ENCODE measurements around the gene KIF18A.
A peak's percentile ranks its signal among the peaks of the same experiment; 100 is the strongest.

Gene KIF18A

DNA sequence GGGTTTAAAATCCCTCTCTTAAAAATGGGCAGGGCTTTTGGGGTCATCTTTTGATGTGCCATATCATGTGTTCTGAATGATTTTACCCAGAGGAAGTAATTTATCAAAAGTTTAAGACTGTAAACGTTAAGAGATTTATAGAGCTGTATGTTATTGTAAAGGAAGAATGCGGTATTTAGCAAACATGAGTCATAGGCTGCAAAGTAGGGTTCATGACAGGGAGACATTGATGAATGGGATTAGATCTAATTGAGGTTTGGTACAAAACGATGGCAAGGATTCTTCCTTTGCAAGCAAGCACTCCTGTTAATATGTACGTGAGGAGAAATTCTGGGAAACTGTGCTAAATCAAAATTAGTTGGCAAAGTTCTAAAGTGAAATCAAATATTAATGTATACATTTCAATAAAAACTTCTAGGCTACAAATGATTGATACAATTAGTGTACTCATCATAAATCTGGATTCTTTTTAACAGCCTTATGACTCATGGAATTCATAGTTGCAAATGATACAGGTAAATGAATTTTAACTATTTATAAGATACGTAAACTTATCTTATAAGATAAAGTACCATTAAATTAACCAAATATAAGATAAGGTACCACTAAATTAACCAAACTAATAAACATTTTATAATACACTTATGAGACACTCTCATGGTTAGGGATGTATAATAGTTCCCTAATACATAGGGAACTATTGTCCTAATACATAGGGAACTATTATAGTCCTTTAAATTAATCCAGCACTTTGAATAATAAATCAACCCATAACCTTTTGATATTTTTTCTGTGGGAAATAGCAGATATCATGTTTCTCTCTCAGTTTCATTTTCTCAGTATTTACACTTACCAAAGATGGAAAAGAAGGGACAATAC, 58.4 kb downstream of the KIF18A start:
- TF ChIP-seq, protein P1, sequence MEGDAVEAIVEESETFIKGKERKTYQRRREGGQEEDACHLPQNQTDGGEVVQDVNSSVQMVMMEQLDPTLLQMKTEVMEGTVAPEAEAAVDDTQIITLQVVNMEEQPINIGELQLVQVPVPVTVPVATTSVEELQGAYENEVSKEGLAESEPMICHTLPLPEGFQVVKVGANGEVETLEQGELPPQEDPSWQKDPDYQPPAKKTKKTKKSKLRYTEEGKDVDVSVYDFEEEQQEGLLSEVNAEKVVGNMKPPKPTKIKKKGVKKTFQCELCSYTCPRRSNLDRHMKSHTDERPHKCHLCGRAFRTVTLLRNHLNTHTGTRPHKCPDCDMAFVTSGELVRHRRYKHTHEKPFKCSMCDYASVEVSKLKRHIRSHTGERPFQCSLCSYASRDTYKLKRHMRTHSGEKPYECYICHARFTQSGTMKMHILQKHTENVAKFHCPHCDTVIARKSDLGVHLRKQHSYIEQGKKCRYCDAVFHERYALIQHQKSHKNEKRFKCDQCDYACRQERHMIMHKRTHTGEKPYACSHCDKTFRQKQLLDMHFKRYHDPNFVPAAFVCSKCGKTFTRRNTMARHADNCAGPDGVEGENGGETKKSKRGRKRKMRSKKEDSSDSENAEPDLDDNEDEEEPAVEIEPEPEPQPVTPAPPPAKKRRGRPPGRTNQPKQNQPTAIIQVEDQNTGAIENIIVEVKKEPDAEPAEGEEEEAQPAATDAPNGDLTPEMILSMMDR (IDR thresholded peaks at IDR 0.05; ENCODE audit: low read depth, low read length, missing control alignments): no peak
- peak; percentile 66 for DNase-seq (ENCODE audit: extremely low read depth, low read depth)
- H3K4me3 ChIP-seq (replicated peaks; ENCODE audit: low read depth, low read length): no peak overlapping the region

DNA sequence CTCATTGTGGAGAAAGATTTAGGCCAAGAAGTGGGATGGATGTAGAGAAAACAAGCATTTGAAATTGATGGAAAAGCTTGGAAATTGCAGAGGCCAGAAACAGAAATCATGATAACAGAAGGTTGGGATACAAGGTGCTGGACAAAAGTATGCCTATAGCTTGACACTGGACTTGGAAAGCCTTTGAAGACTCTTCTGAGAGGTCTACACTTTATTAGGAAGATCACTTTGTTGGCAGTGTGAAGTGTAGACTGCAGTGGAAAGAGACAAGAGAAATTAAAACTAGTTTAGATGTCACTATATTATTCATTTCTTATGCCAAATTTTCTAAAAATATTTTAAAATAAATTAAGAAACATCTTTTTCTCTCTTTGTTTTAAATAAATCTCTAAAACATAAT, 59.1 kb downstream of the KIF18A start:
- H3K4me3 ChIP-seq (replicated peaks; ENCODE audit: low read depth, low read length): no peak overlapping the region
- DNase-seq (ENCODE audit: extremely low read depth, low read depth): no peak
- TF ChIP-seq, protein P1 (IDR thresholded peaks at IDR 0.05; ENCODE audit: low read depth, low read length, missing control alignments): no peak

DNA sequence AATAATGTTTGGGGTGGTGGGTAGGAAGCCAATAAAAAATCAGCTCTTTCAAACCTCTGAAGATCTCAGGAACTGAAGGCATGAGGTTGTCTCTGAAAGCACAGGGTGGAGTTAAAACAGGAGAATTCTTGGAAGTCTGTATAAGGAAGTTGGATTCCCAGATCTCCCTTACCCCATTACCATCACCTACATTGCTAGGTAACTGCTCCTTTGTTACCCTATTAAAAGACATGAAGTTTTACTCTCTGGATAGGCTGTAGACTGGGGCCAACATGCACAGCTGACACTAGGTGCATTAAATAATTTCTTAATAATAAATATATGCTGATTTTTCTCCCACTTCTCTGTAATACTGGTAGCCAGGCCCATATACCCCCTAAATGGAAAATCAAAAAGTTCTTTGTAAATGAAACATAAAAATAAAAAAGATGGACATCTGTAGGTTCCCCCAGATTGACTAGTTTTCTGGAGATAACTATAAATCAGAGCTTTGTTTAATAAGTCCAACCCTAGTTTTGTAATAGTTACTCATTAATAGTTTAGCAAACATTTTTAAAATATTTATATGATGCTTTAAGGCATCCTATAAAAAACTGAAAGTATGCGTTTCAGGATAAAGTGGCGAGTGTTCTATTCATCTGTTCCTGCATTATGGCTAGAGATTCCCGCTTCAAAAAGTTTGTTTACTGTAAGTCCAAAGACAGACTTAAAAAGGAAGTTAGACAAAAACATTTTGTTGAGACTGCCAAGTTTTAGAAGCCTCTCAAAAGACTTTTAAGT, 63.8 kb downstream of the KIF18A start:
- H3K4me3 ChIP-seq (replicated peaks; ENCODE audit: low read depth, low read length): no peak overlapping the region
- TF ChIP-seq, protein P1 (IDR thresholded peaks at IDR 0.05; ENCODE audit: low read depth, low read length, missing control alignments): no peak
- no peak for DNase-seq (ENCODE audit: extremely low read depth, low read depth)

DNA sequence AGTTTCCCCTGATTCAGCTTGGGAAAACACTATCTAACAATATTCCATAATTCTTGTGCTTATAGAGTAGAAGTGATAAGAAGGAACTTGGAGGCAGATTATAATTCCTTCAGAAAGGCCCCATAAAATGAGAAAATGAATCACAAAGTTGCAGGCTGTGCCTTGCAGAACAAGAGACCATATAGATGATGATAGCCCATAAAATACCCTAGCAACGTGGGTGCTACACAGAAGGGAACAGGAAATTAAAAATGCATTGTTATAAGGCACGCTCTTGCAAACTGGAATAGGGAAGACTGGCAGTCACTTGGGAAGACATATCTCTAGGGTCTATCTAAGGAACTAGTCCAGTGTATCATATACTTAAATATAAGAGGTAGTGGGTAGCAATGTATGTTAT, 67.6 kb downstream of the KIF18A start:
- no peak overlapping the region for H3K4me3 ChIP-seq (replicated peaks; ENCODE audit: low read depth, low read length)
- TF ChIP-seq, protein P1 (IDR thresholded peaks at IDR 0.05; ENCODE audit: low read depth, low read length, missing control alignments): no peak
- no peak for DNase-seq (ENCODE audit: extremely low read depth, low read depth)

DNA sequence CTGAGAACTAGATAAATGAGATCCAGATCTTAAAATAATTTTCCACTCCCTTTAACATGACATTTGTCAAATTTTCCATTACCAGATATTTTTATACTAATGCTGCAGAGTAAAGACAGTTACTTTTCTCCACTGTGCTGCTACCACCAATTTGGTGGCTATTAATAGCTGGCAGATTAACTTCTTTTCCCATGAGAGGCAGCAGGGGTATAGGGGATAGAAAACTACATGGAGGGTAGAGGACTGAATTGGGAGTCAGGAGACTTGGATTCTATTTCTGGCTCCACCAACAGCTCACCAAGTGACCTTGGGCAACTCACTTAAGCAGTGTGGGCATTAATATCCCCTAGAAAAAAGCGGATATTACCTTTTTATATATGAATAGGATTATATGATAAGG, 69.2 kb downstream of the KIF18A start:
- no peak for DNase-seq (ENCODE audit: extremely low read depth, low read depth)
- TF ChIP-seq, protein P1 (IDR thresholded peaks at IDR 0.05; ENCODE audit: low read depth, low read length, missing control alignments): no peak
- H3K4me3 ChIP-seq (replicated peaks; ENCODE audit: low read depth, low read length): no peak overlapping the region

DNA sequence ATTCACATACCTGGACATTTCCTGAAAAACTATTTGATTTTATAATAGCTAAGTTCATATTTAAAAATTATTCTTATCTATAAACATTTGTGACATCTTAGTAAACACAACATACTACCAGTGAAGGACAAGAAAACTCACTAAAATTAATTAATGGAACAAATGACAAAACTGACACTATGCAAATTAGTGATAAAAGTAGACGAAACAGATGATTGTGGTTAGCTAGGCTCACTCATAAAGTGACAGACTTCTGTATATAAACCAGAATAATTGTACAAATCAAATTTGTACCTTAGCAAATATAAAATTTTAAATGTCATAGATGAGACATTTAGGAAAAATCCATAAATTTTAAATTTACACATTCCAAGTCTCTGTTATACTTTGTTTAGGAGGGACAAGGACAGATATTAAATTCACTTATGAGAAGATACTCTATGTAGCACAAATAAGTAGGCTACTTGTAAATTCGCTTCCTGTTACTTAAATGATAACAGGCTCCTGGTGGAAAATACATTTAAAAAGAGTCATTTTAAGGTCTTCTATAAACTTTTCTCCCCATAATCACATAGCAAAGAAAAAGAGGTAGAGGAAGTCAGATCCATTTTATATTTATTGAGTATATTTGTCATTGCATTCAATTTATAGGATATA, 81.2 kb downstream of the KIF18A start:
- DNase-seq (ENCODE audit: extremely low read depth, low read depth): no peak
- TF ChIP-seq, protein P1 (IDR thresholded peaks at IDR 0.05; ENCODE audit: low read depth, low read length, missing control alignments): no peak
- no peak overlapping the region for H3K4me3 ChIP-seq (replicated peaks; ENCODE audit: low read depth, low read length)
